H1 (cell line): ENCODE data around the gene SRRM4. TPM values are rescaled to one million over a fixed set of nuclear protein-coding genes. Genes with fewer than 3 reads are reported as not detected.

ENCODE experiments used
- CTCF ChIA-PET: fragments of 300-600 bp; sonication (Branson Sonifier 250); formaldehyde crosslinking; loops from one replicate; lab custom pipeline; 2021; ENCODE audit not compliant: partially characterized antibody; lab: Charles Lee
- POLR2A ChIA-PET: fragments of 300-600 bp; sonication (Branson Sonifier 250); formaldehyde crosslinking; loops from one replicate; lab custom pipeline; 2021; ENCODE audit warnings: inconsistent platforms; ENCODE audit not compliant: partially characterized antibody; lab: Charles Lee
- DNase-seq, 2 experiments: peaks; one replicate each; pipeline versions ENCODE4 v3.0.0 to v3.0.0-alpha.2; 2010 to 2022; ENCODE audit warnings: low spot score in 2 of 2, low read depth in 1 of 2, mixed read lengths in 1 of 2
- FAIRE-seq: peaks from 2 replicates; lab custom pipeline; 2011; peaks lifted over from hg19 to GRCh38; lab: Jason Lieb, UNC
- H2AFZ ChIP-seq: 2 replicates; pipeline ENCODE4 v1.8.1; 2012; ENCODE audit warnings: low read length, inconsistent platforms
- H2AK5ac ChIP-seq: 2 replicates; pipeline ENCODE4 v1.6.1; 2013; ENCODE audit warnings: low read depth, low read length
- H2BK120ac ChIP-seq: replicated peaks from 2 replicates; pipeline ENCODE3; 2013; ENCODE audit warnings: low read depth, low read length, inconsistent platforms
- H2BK12ac ChIP-seq: 2 replicates; pipeline ENCODE4 v1.6.1; 2013; ENCODE audit warnings: low read depth, low read length
- H2BK15ac ChIP-seq: 2 replicates; pipeline ENCODE4 v1.6.1; 2013; ENCODE audit warnings: low read length
- H2BK20ac ChIP-seq: 2 replicates; pipeline ENCODE4 v1.6.1; 2013; ENCODE audit warnings: low read length
- H2BK5ac ChIP-seq: 2 replicates; pipeline ENCODE4 v1.6.1; 2013; ENCODE audit warnings: low read depth, low read length
- H3K14ac ChIP-seq: 2 replicates; pipeline ENCODE4 v1.6.1; 2013; ENCODE audit warnings: inconsistent platforms; ENCODE audit not compliant: insufficient read length
- H3K18ac ChIP-seq: 2 replicates; pipeline ENCODE4 v1.6.1; 2013; ENCODE audit warnings: low read length; ENCODE audit errors: extremely low read depth
- H3K23ac ChIP-seq: 2 replicates; pipeline ENCODE4 v1.6.1; 2013; ENCODE audit warnings: inconsistent platforms; ENCODE audit not compliant: insufficient read length
- H3K23me2 ChIP-seq: 2 replicates; pipeline ENCODE4 v1.6.1; 2013; ENCODE audit warnings: low read depth, low read length
- H3K27ac ChIP-seq: 2 replicates; pipeline ENCODE4 v1.6.1; 2011; ENCODE audit warnings: low read depth, low read length, inconsistent platforms
- H3K27me3 ChIP-seq, 4 experiments: replicated peaks in 1 of 4; 1 replicate in 1 of 4; 2 replicates in 3 of 4; pipeline versions ENCODE4 v1.6.1 to v1.8.1; 2011 to 2013; ENCODE audit warnings: low read length in 3 of 4, mild to moderate bottlenecking in 3 of 4, inconsistent platforms in 2 of 4, mixed read lengths in 2 of 4, moderate library complexity in 1 of 4; ENCODE audit not compliant: control insufficient read depth in 3 of 4, insufficient read depth in 3 of 4; ENCODE audit errors: extremely low read depth in 1 of 4
- H3K36me3 ChIP-seq, 4 experiments: 2 replicates each; pipeline versions ENCODE4 v1.6.1 to v1.8.1; 2011 to 2013; ENCODE audit warnings: mild to moderate bottlenecking in 4 of 4, low read length in 3 of 4, moderate library complexity in 2 of 4, control low read depth in 1 of 4, inconsistent platforms in 1 of 4; ENCODE audit not compliant: insufficient read depth in 4 of 4, control insufficient read depth in 2 of 4
- H3K4ac ChIP-seq: replicated peaks from 2 replicates; pipeline ENCODE3; 2013; ENCODE audit warnings: low read length, low read depth, mixed read lengths, inconsistent platforms; ENCODE audit not compliant: insufficient read length
- H3K4me1 ChIP-seq, 4 experiments: replicated peaks in 1 of 4; 1 replicate in 1 of 4; 2 replicates in 3 of 4; pipeline versions ENCODE4 v1.6.1 to v1.8.1; 2011 to 2013; ENCODE audit warnings: low read length in 3 of 4, inconsistent platforms in 2 of 4, mixed read lengths in 1 of 4; ENCODE audit not compliant: insufficient read depth in 4 of 4, control insufficient read depth in 3 of 4
- H3K4me2 ChIP-seq, 2 experiments: 2 replicates each; pipeline versions ENCODE4 v1.6.1 to v1.8.1; 2011 to 2013; ENCODE audit warnings: low read depth in 2 of 2, low read length in 2 of 2, control low read depth in 1 of 2, inconsistent platforms in 1 of 2, mild to moderate bottlenecking in 1 of 2; ENCODE audit not compliant: insufficient read depth in 1 of 2
- H3K4me3 ChIP-seq, 4 experiments: fragments of 200-600, 300-600 bp in 1 of 4; sonication (generic), shearing (Covaris generic), sonication (Bioruptor Twin) in 1 of 4; 2 replicates each; pipeline versions ENCODE4 v1.5.1 to v1.8.1; 2011 to 2016; ENCODE audit warnings: low read length in 4 of 4, low read depth in 3 of 4, control low read depth in 2 of 4, inconsistent platforms in 2 of 4, mild to moderate bottlenecking in 2 of 4, mixed read lengths in 1 of 4, moderate library complexity in 1 of 4; ENCODE audit not compliant: insufficient read depth in 2 of 4; ENCODE audit errors: extremely low read depth in 1 of 4
- H3K56ac ChIP-seq: replicated peaks from 2 replicates; pipeline ENCODE3; 2013; ENCODE audit warnings: low read depth, mild to moderate bottlenecking, mixed read lengths, low read length, inconsistent platforms; ENCODE audit not compliant: insufficient read length
- H3K79me1 ChIP-seq: 2 replicates; pipeline ENCODE4 v1.6.1; 2013; ENCODE audit warnings: low read depth, low read length, control low read depth
- H3K79me2 ChIP-seq, 2 experiments: 2 replicates each; pipeline versions ENCODE4 v1.6.1 to v1.8.1; 2012 to 2013; ENCODE audit warnings: low read length in 2 of 2, mild to moderate bottlenecking in 2 of 2, inconsistent platforms in 1 of 2; ENCODE audit not compliant: insufficient read depth in 2 of 2, control insufficient read depth in 1 of 2
- H3K9ac ChIP-seq, 4 experiments: replicated peaks in 1 of 4; 1 replicate in 1 of 4; 2 replicates in 3 of 4; pipeline versions ENCODE4 v1.6.1 to v1.8.1; 2011 to 2013; ENCODE audit warnings: low read depth in 3 of 4, low read length in 3 of 4, control low read depth in 2 of 4, mild to moderate bottlenecking in 2 of 4, moderate library complexity in 2 of 4, inconsistent platforms in 1 of 4; ENCODE audit errors: extremely low read depth in 1 of 4
- H3K9me3 ChIP-seq, 2 experiments: 2 replicates each; pipeline versions ENCODE4 v1.6.1 to v1.8.1; 2012 to 2013; ENCODE audit warnings: mild to moderate bottlenecking in 2 of 2, moderate library complexity in 2 of 2, control low read depth in 1 of 2, inconsistent platforms in 1 of 2, low read depth in 1 of 2, low read length in 1 of 2, mixed read lengths in 1 of 2; ENCODE audit not compliant: insufficient read depth in 2 of 2
- H4K20me1 ChIP-seq, 2 experiments: replicated peaks in 1 of 2; 2 replicates each; pipeline versions ENCODE3 to v1.8.1; 2011 to 2013; ENCODE audit warnings: inconsistent platforms in 2 of 2, low read length in 2 of 2, mild to moderate bottlenecking in 1 of 2; ENCODE audit not compliant: insufficient read depth in 2 of 2, control insufficient read depth in 1 of 2
- H4K5ac ChIP-seq: 2 replicates; pipeline ENCODE4 v1.6.1; 2013; ENCODE audit warnings: low read length, low read depth, mixed read lengths, inconsistent platforms; ENCODE audit not compliant: insufficient read length
- H4K8ac ChIP-seq: 2 replicates; pipeline ENCODE4 v1.8.0; 2013; ENCODE audit warnings: mild to moderate bottlenecking, moderate library complexity, low read length, inconsistent platforms; ENCODE audit not compliant: insufficient read depth; ENCODE audit errors: extremely low read depth
- H4K91ac ChIP-seq: replicated peaks from 2 replicates; pipeline ENCODE3; 2013; ENCODE audit warnings: low read length, mixed read lengths, inconsistent platforms; ENCODE audit not compliant: insufficient read length
- BACH1 ChIP-seq: IDR thresholded peaks from 2 replicates; pipeline ENCODE4 v1.6.1; 2012; ENCODE audit warnings: low read length, improper control_type of control experiment
- BRCA1 ChIP-seq: IDR thresholded peaks from 2 replicates; pipeline ENCODE4 v1.6.1; 2012; ENCODE audit warnings: low read depth, low read length, improper control_type of control experiment
- CREB1 ChIP-seq: IDR thresholded peaks from 2 replicates; pipeline ENCODE4 v1.6.1; 2012; ENCODE audit warnings: inconsistent platforms
- EP300 ChIP-seq, 2 experiments: IDR thresholded peaks; 1 replicate in 1 of 2; 2 replicates in 1 of 2; pipeline ENCODE4 v1.6.1; 2011 to 2012; ENCODE audit warnings: low read depth in 2 of 2, low read length in 2 of 2, mild to moderate bottlenecking in 2 of 2, borderline replicate concordance in 1 of 2, inconsistent platforms in 1 of 2, moderate library complexity in 1 of 2
- HDAC6 ChIP-seq: IDR thresholded peaks from one replicate; pipeline ENCODE4 v1.7.1; 2012; ENCODE audit warnings: low read depth, mild to moderate bottlenecking, inconsistent platforms, low read length, moderate library complexity
- NANOG ChIP-seq: IDR thresholded peaks from 2 replicates; pipeline ENCODE4 v1.6.1; 2011; ENCODE audit warnings: low read length, low read depth, mild to moderate bottlenecking, inconsistent platforms; ENCODE audit not compliant: insufficient read depth, poor library complexity, severe bottlenecking
- RNF2 ChIP-seq: fragments of 200-900, 300-1000 bp; sonication (generic); IDR thresholded peaks from 2 replicates; pipeline ENCODE4 v1.7.1; 2016; ENCODE audit warnings: borderline replicate concordance, low read depth, mild to moderate bottlenecking, antibody characterized with exemption, low read length; ENCODE audit not compliant: poor library complexity, severe bottlenecking; ENCODE audit errors: missing control alignments
- SIN3A ChIP-seq, 2 experiments: IDR thresholded peaks in 1 of 2; conservative IDR thresholded peaks in 1 of 2; 2 replicates each; pipeline ENCODE4 v1.6.1; 2011 to 2012; ENCODE audit warnings: low read length in 2 of 2, improper control_type of control experiment in 1 of 2, low read depth in 1 of 2, mild to moderate bottlenecking in 1 of 2
- SP1 ChIP-seq: IDR thresholded peaks from 2 replicates; pipeline ENCODE4 v1.6.1; 2011; ENCODE audit warnings: low read depth, low read length
- TAF1 ChIP-seq: IDR thresholded peaks from 2 replicates; pipeline ENCODE4 v1.6.1; 2011; ENCODE audit warnings: mild to moderate bottlenecking, low read depth, low read length
- TCF12 ChIP-seq: IDR thresholded peaks from 2 replicates; pipeline ENCODE4 v1.6.1; 2011; ENCODE audit warnings: low read depth, mild to moderate bottlenecking, low read length
- WGBS, 2 experiments: shearing (Covaris generic) in 1 of 2; methylation state at CpG; one replicate each; pipeline versions ENCODE4 v1.1.6 to v1.1.7; 2013 to 2015; ENCODE audit warnings: low lambda C conversion rate in 2 of 2, mixed read lengths in 2 of 2, inconsistent platforms in 1 of 2, low coverage in 1 of 2, missing lambda C conversion rate in 1 of 2; ENCODE audit not compliant: insufficient replicate concordance in 2 of 2, insufficient coverage in 1 of 2, insufficient read length in 1 of 2; ENCODE audit errors: extremely low coverage in 1 of 2, missing lambda C conversion rate in 1 of 2; 5-methylcytosine and 5-hydroxymethylcytosine counted together
- polyA plus RNA-seq, 7 experiments: library from polyadenylated mRNA; depleted of rRNA in 3 of 7; stranded (reverse) in 5 of 7; unstranded in 2 of 7; fragments of >200 nt in 5 of 7; fragments of 200-250 nt in 2 of 7; gene quantifications; 1 replicate in 5 of 7; 2 replicates in 1 of 7; 4 replicates in 1 of 7; pipeline versions ENCODE4 v1.2.1 to v1.2.3, GENCODE V29; 2011 to 2013; ENCODE audit warnings: missing spikeins in 2 of 7, mixed read lengths in 2 of 7
- total RNA-seq: library from RNA; stranded (reverse); fragmentation: NEBNext Ultra II Directional; extraction: Animal tissue kit (Norgen Biotek cat#: 25700); gene quantifications from 2 replicates; pipeline ENCODE4 v1.2.1, GENCODE V29; 2021
- TF ChIP-seq, protein P1 (sequence below): IDR thresholded peaks from 2 replicates; pipeline ENCODE4 v1.6.1; 2012; ENCODE audit warnings: low read length, inconsistent platforms

The SRRM4 gene
- total and polyA plus RNA-seq, 2 of the 8 experiments (the other 6 are each of a cell fraction or from before 2014, with no cell fraction given), result 0.53 to 1.1 TPM

DNA sequence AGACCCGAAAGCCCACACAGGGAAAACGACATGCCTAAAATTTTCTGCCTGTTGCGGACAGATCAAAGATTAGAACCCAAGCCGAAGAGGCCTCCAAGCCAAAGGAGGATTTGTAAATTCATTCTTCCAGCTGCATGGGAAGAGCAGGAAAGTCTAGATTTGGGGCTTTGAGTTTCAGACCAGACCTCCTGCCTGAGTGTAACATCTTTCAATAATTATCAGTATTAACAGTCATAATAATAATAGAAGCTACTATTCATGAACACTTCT lies 195.7 kb downstream of the SRRM4 start:
- Histone ChIP-seq H4K8ac (no peak overlapping the region), H3K56ac (no peak overlapping the region), H3K14ac (no peak overlapping the region), H3K27ac (no peak overlapping the region), H3K4ac (no peak overlapping the region), H3K18ac (no peak overlapping the region), H2BK5ac (no peak overlapping the region), H2BK15ac (no peak overlapping the region), H4K20me1 (no peaks in the 10 kb centered on the region), H3K23me2 (no peaks in the 10 kb centered on the region; the same call in 1 of the 2 replicates), H3K79me2 (peaks cover 0 to 5% of the 10 kb centered on the region in 2 experiments; a peak in 1 of 4 replicates), H2BK12ac (no peak overlapping the region), H2AK5ac (no peak overlapping the region), H3K23ac (no peak overlapping the region), H2AFZ (no peak overlapping the region), H2BK120ac (no peak overlapping the region), H3K27me3 (no peaks in the 10 kb centered on the region; a peak in 1 of 7 replicates), H3K4me3 (no peak overlapping the region), H2BK20ac (no peak overlapping the region), H3K9me3 (no peaks in the 10 kb centered on the region), H3K79me1 (no peaks in the 10 kb centered on the region), H3K9ac (no peak overlapping the region), H3K4me2 (no peak overlapping the region), H4K91ac (no peak overlapping the region), H4K5ac (no peak overlapping the region), H3K4me1 (peaks cover 14 to 34% (median 21%) of the 10 kb centered on the region in 4 experiments), H3K36me3 (no peaks in the 10 kb centered on the region)
- CTCF ChIA-PET, result interaction anchor here (1.0 to 1.8 kb wide), 3 partner anchors 14 to 30 kb away, joined by 3 to 5 read pairs (median 4); no protein-coding TSS in a partner anchor
- DNase-seq (no peak), FAIRE-seq (no peak)
- no peak for TF ChIP-seq EP300 (IDR thresholded peaks at IDR 0.05; ENCODE audit: borderline replicate concordance in 1 of 2, low read depth in 2 of 2, low read length in 2 of 2)
- no peak for TF ChIP-seq CREB1
- TF ChIP-seq NANOG, result no peak
- no peak for TF ChIP-seq SIN3A (conservative IDR thresholded peaks at IDR 0.05 in 1 of 2, IDR thresholded peaks at IDR 0.05 in 1 of 2; ENCODE audit: low read depth in 1 of 2, low read length in 2 of 2)
- TF ChIP-seq TCF12, result no peak
- TF ChIP-seq RNF2, result no peak
- no peak for TF ChIP-seq HDAC6
- TF ChIP-seq BACH1, result no peak
- no peak for TF ChIP-seq BRCA1
- TF ChIP-seq, protein P1, sequence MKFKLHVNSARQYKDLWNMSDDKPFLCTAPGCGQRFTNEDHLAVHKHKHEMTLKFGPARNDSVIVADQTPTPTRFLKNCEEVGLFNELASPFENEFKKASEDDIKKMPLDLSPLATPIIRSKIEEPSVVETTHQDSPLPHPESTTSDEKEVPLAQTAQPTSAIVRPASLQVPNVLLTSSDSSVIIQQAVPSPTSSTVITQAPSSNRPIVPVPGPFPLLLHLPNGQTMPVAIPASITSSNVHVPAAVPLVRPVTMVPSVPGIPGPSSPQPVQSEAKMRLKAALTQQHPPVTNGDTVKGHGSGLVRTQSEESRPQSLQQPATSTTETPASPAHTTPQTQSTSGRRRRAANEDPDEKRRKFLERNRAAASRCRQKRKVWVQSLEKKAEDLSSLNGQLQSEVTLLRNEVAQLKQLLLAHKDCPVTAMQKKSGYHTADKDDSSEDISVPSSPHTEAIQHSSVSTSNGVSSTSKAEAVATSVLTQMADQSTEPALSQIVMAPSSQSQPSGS, result no peak
- TF ChIP-seq TAF1, result no peak
- TF ChIP-seq SP1, result no peak
- POLR2A ChIA-PET, result no interaction called here
- WGBS, 2 experiments, result 99% methylated on average over 4 of the region's 4 CpGs; no CpG with 5 or more reads in 1 of the 2 experiments
